ENCODE results near the gene HNF4A. TPM values are rescaled to one million over a fixed set of nuclear protein-coding genes. Genes with fewer than 3 reads are reported as not detected.

HNF4A gene
- total and polyA plus RNA-seq, 2 of the 13 experiments (the other 11 are each of a cell fraction or from before 2014, with no cell fraction given) = 80.9 to 169 TPM

- TF ChIP-seq USF2 (IDR thresholded peaks at IDR 0.05; ENCODE audit: low read depth, low read length) (no peak), USF2 (CRISPR knock-in tag; IDR thresholded peaks at IDR 0.05; ENCODE audit: borderline replicate concordance) (no peak; the same call in 1 of the 2 replicates), MYC (CRISPR knock-in tag; IDR thresholded peaks at IDR 0.05; ENCODE audit: borderline replicate concordance) (peak; percentile 98), POLR2AphosphoS2 (IDR thresholded peaks at IDR 0.05; ENCODE audit: low read depth, low read length) (peak; percentile 46), HCFC1 (IDR thresholded peaks at IDR 0.05; ENCODE audit: low read depth, low read length) (peak; percentile 48; the same call in 1 of the 2 replicates), RXRB (CRISPR knock-in tag; IDR thresholded peaks at IDR 0.05; ENCODE audit: borderline replicate concordance) (peak; percentile 73; the same call in 1 of the 2 replicates), EEA1 (CRISPR knock-in tag; IDR thresholded peaks at IDR 0.05; ENCODE audit: borderline replicate concordance) (peak; percentile 98), TBX2 (CRISPR knock-in tag; IDR thresholded peaks at IDR 0.05; ENCODE audit: borderline replicate concordance) (peak; percentile 96), ASH2L (IDR thresholded peaks at IDR 0.05; ENCODE audit: insufficient read length, low read depth, low read length) (peak; percentile 93), ATF3 (CRISPR knock-in tag; IDR thresholded peaks at IDR 0.05) (peak; percentile 80), TFDP1 (CRISPR knock-in tag; IDR thresholded peaks at IDR 0.05; ENCODE audit: borderline replicate concordance) (peak; percentile 91; the same call in 1 of the 2 replicates), NFYB (CRISPR knock-in tag; IDR thresholded peaks at IDR 0.05) (peak; percentile 57; the same call in 1 of the 2 replicates), ZNF703 (CRISPR knock-in tag; IDR thresholded peaks at IDR 0.05; ENCODE audit: borderline replicate concordance) (no peak), ZBTB49 (CRISPR knock-in tag; IDR thresholded peaks at IDR 0.05; ENCODE audit: borderline replicate concordance) (peak; percentile 85; the same call in 1 of the 2 replicates), ZMAT5 (CRISPR knock-in tag; IDR thresholded peaks at IDR 0.05; ENCODE audit: borderline replicate concordance, low read depth) (no peak), DZIP1 (CRISPR knock-in tag; IDR thresholded peaks at IDR 0.05) (peak; percentile 96; the same call in 1 of the 2 replicates), ZNF556 (CRISPR knock-in tag; IDR thresholded peaks at IDR 0.05; ENCODE audit: borderline replicate concordance) (peak; percentile 100), KDM2A (CRISPR knock-in tag; IDR thresholded peaks at IDR 0.05; ENCODE audit: borderline replicate concordance, low read depth) (peak; percentile 99)
These were observed 120.4 kb downstream of the HNF4A start, which contains the start of gene TTPAL (continued) for GRCh38 chr20:44475694-44476560.
